ENCODE results near the gene GPR183.

Gene GPR183

GRCh38 chr13:99265821-99266426 is 41.3 kb downstream of the GPR183 start:
- in situ Hi-C loops (cut with HindIII; ENCODE audit: low pct_unique_long_range_greater_than_20kb, low sequenced_read_pairs) = no loop called here
- TF ChIP-seq JUND (IDR thresholded peaks at IDR 0.05; ENCODE audit: low read depth) = no peak
- DNase-seq (ENCODE audit: low read depth in 1 of 2, low spot score in 1 of 2) = peak; percentile 28 to 66

GRCh38 chr13:99265162-99265800 is 41.9 kb downstream of the GPR183 start:
- no peak for TF ChIP-seq JUND (IDR thresholded peaks at IDR 0.05; ENCODE audit: low read depth)
- DNase-seq (ENCODE audit: low read depth in 1 of 2, low spot score in 1 of 2) = no peak
- in situ Hi-C loops (cut with HindIII; ENCODE audit: low pct_unique_long_range_greater_than_20kb, low sequenced_read_pairs) = no loop called here

GRCh38 chr13:99264051-99264450 is 43.1 kb downstream of the GPR183 start:
- no peak for TF ChIP-seq JUND (IDR thresholded peaks at IDR 0.05; ENCODE audit: low read depth)
- in situ Hi-C loops (cut with HindIII; ENCODE audit: low pct_unique_long_range_greater_than_20kb, low sequenced_read_pairs) = no loop called here
- DNase-seq (ENCODE audit: low read depth in 1 of 2, low spot score in 1 of 2) = no peak

- in situ Hi-C loops (cut with HindIII; ENCODE audit: low pct_unique_long_range_greater_than_20kb, low sequenced_read_pairs) = no loop called here
- no peak for DNase-seq (ENCODE audit: low read depth in 1 of 2, low spot score in 1 of 2)
- no peak for TF ChIP-seq JUND (IDR thresholded peaks at IDR 0.05; ENCODE audit: low read depth)
Observed at GRCh38 chr13:99263126-99263785, 43.9 kb downstream of the GPR183 start.

- DNase-seq (ENCODE audit: low read depth in 1 of 2, low spot score in 1 of 2) = no peak
- in situ Hi-C loops (cut with HindIII; ENCODE audit: low pct_unique_long_range_greater_than_20kb, low sequenced_read_pairs) = no loop called here
- no peak for TF ChIP-seq JUND (IDR thresholded peaks at IDR 0.05; ENCODE audit: low read depth)
Observed at GRCh38 chr13:99261059-99261458, 46.1 kb downstream of the GPR183 start.

GRCh38 chr13:99260216-99260615 is 47.0 kb downstream of the GPR183 start:
- in situ Hi-C loops (cut with HindIII; ENCODE audit: low pct_unique_long_range_greater_than_20kb, low sequenced_read_pairs) = no loop called here
- no peak for DNase-seq (ENCODE audit: low read depth in 1 of 2, low spot score in 1 of 2)
- TF ChIP-seq JUND (IDR thresholded peaks at IDR 0.05; ENCODE audit: low read depth) = no peak

- DNase-seq (ENCODE audit: low read depth in 1 of 2, low spot score in 1 of 2) = no peak
- TF ChIP-seq JUND (IDR thresholded peaks at IDR 0.05; ENCODE audit: low read depth) = no peak
- in situ Hi-C loops (cut with HindIII; ENCODE audit: low pct_unique_long_range_greater_than_20kb, low sequenced_read_pairs) = no loop called here
Observed at GRCh38 chr13:99258946-99259345, 48.3 kb downstream of the GPR183 start.

GRCh38 chr13:99258210-99258860 is 48.9 kb downstream of the GPR183 start, which contains the start of gene GPR18:
Gene GPR18 (minus strand): TSS chr13:99258379. CDS start chr13:99255872, 2,507 bp downstream.
- in situ Hi-C loops (cut with HindIII; ENCODE audit: low pct_unique_long_range_greater_than_20kb, low sequenced_read_pairs) = no loop called here
- DNase-seq (ENCODE audit: low read depth in 1 of 2, low spot score in 1 of 2) = no peak
- no peak for TF ChIP-seq JUND (IDR thresholded peaks at IDR 0.05; ENCODE audit: low read depth)

GRCh38 chr13:99257291-99257690 is 49.9 kb downstream of the GPR183 start:
- DNase-seq (ENCODE audit: low read depth in 1 of 2, low spot score in 1 of 2) = no peak
- no peak for TF ChIP-seq JUND (IDR thresholded peaks at IDR 0.05; ENCODE audit: low read depth)
- in situ Hi-C loops (cut with HindIII; ENCODE audit: low pct_unique_long_range_greater_than_20kb, low sequenced_read_pairs) = no loop called here

GRCh38 chr13:99256709-99257108 is 50.5 kb downstream of the GPR183 start:
- in situ Hi-C loops (cut with HindIII; ENCODE audit: low pct_unique_long_range_greater_than_20kb, low sequenced_read_pairs) = no loop called here
- no peak for TF ChIP-seq JUND (IDR thresholded peaks at IDR 0.05; ENCODE audit: low read depth)
- no peak for DNase-seq (ENCODE audit: low read depth in 1 of 2, low spot score in 1 of 2)

- DNase-seq (ENCODE audit: low read depth in 1 of 2, low spot score in 1 of 2) = no peak
- no peak for TF ChIP-seq JUND (IDR thresholded peaks at IDR 0.05; ENCODE audit: low read depth)
- in situ Hi-C loops (cut with HindIII; ENCODE audit: low pct_unique_long_range_greater_than_20kb, low sequenced_read_pairs) = no loop called here
Observed at GRCh38 chr13:99256283-99256682, 50.9 kb downstream of the GPR183 start.

GRCh38 chr13:99255271-99255670 is 51.9 kb downstream of the GPR183 start:
- DNase-seq (ENCODE audit: low read depth in 1 of 2, low spot score in 1 of 2) = no peak
- no peak for TF ChIP-seq JUND (IDR thresholded peaks at IDR 0.05; ENCODE audit: low read depth)
- in situ Hi-C loops (cut with HindIII; ENCODE audit: low pct_unique_long_range_greater_than_20kb, low sequenced_read_pairs) = no loop called here

GRCh38 chr13:99254830-99255229 is 52.4 kb downstream of the GPR183 start:
- TF ChIP-seq JUND (IDR thresholded peaks at IDR 0.05; ENCODE audit: low read depth) = no peak
- DNase-seq (ENCODE audit: low read depth in 1 of 2, low spot score in 1 of 2) = no peak
- in situ Hi-C loops (cut with HindIII; ENCODE audit: low pct_unique_long_range_greater_than_20kb, low sequenced_read_pairs) = no loop called here

Data from T47D (cell line).